B cell (primary cell): ENCODE results near the gene ZNF260. TPM values are rescaled to one million over a fixed set of nuclear protein-coding genes. Genes with fewer than 3 reads are reported as not detected.

Experiments used
- ATAC-seq: fragments of 200-7000 bp; cut with Tn5 transposase; one replicate; pipeline ENCODE4 v1.10.0; 2021; ENCODE audit warnings: low read depth, mild to moderate bottlenecking, moderate number of reproducible peaks, moderate library complexity
- CTCF ChIA-PET: fragments of 350-600 bp; sonication (Branson Sonifier 250); formaldehyde crosslinking; loops from one replicate; lab custom pipeline; 2021; ENCODE audit warnings: antibody characterized with exemption, inconsistent platforms; lab: Charles Lee
- POLR2A ChIA-PET: fragments of 350-600 bp; sonication (Branson Sonifier 250); formaldehyde crosslinking; loops from one replicate; lab custom pipeline; 2021; ENCODE audit warnings: antibody characterized with exemption; lab: Charles Lee
- DNase-seq: peaks from one replicate; pipeline ENCODE4 v3.0.0; 2013
- H2AFZ ChIP-seq: 2 replicates; pipeline ENCODE4 v1.6.1; 2012; ENCODE audit warnings: mild to moderate bottlenecking, low read depth, low read length; ENCODE audit not compliant: insufficient read depth, poor library complexity, severe bottlenecking
- H3K27ac ChIP-seq, 2 donors: 1 replicate in 1 of 2; 2 replicates in 1 of 2; pipeline ENCODE4 v1.5.1; 2012 to 2013; ENCODE audit warnings: low read length in 2 of 2, mild to moderate bottlenecking in 2 of 2, moderate library complexity in 1 of 2
- H3K27me3 ChIP-seq, 4 experiments: fragments of 200-600 bp in 1 of 4; sonication (generic) in 1 of 4; replicated peaks in 1 of 4; 1 replicate in 2 of 4; 2 replicates in 2 of 4; pipeline versions ENCODE4 v1.6.1 to v1.7.0; 2013 to 2016; ENCODE audit warnings: low read length in 3 of 4, mild to moderate bottlenecking in 2 of 4, mixed read lengths in 1 of 4, moderate library complexity in 1 of 4; ENCODE audit not compliant: insufficient read depth in 4 of 4, control insufficient read depth in 3 of 4; ENCODE audit errors: control extremely low read depth in 1 of 4
- H3K36me3 ChIP-seq, 2 experiments: replicated peaks in 1 of 2; 1 replicate in 1 of 2; 2 replicates in 1 of 2; pipeline versions ENCODE4 v1.6.1 to v1.7.1; 2013; ENCODE audit warnings: low read length in 1 of 2; ENCODE audit not compliant: insufficient read depth in 2 of 2, control insufficient read depth in 1 of 2; ENCODE audit errors: control extremely low read depth in 1 of 2, extremely low read depth in 1 of 2
- H3K4me1 ChIP-seq, 2 donors: fragments of 200-600 bp in 1 of 2; sonication (generic) in 1 of 2; 1 replicate in 1 of 2; 2 replicates in 1 of 2; pipeline versions ENCODE4 v1.5.1 to v1.6.1; 2013 to 2017; ENCODE audit warnings: low read length in 2 of 2; ENCODE audit not compliant: control insufficient read depth in 2 of 2, insufficient read depth in 2 of 2
- H3K4me2 ChIP-seq: replicated peaks from 2 replicates; pipeline ENCODE3; 2012; ENCODE audit warnings: mild to moderate bottlenecking, low read depth, low read length; ENCODE audit not compliant: poor library complexity, severe bottlenecking
- H3K4me3 ChIP-seq, 5 experiments: fragments of 200-600 bp in 1 of 5; sonication (generic) in 1 of 5; 1 replicate in 3 of 5; 2 replicates in 2 of 5; pipeline versions ENCODE4 v1.5.1 to v1.7.0; 2011 to 2016; ENCODE audit warnings: low read length in 4 of 5, mild to moderate bottlenecking in 4 of 5, low read depth in 2 of 5, control low read depth in 1 of 5, moderate library complexity in 1 of 5; ENCODE audit not compliant: insufficient read depth in 1 of 5; ENCODE audit errors: control extremely low read depth in 1 of 5, extremely low read depth in 1 of 5
- H3K79me2 ChIP-seq: fragments of 200-600 bp; sonication (generic); one replicate; pipeline ENCODE4 v1.6.0; 2016; ENCODE audit warnings: low read length; ENCODE audit not compliant: control insufficient read depth, insufficient read depth
- H3K9ac ChIP-seq: fragments of 200-600 bp; sonication (generic); 2 replicates; pipeline ENCODE4 v1.6.1; 2017; ENCODE audit warnings: mild to moderate bottlenecking, low read length, moderate library complexity
- H3K9me3 ChIP-seq, 3 donors: one replicate each; pipeline versions ENCODE4 v1.6.1 to v1.7.1; 2013; ENCODE audit warnings: low read length in 2 of 3; ENCODE audit not compliant: control insufficient read depth in 2 of 3, insufficient read depth in 1 of 3; ENCODE audit errors: control extremely low read depth in 1 of 3
- H4K20me1 ChIP-seq: 2 replicates; pipeline ENCODE4 v1.6.0; 2012; ENCODE audit warnings: mild to moderate bottlenecking, low read length; ENCODE audit not compliant: insufficient read depth, control insufficient read depth, poor library complexity, severe bottlenecking
- H3K27ac Mint-ChIP-seq: one replicate; pipeline ENCODE4 v1.8.0; 2021; ENCODE audit warnings: mixed read lengths
- H3K27me3 Mint-ChIP-seq: one replicate; pipeline ENCODE4 v1.8.0; 2021; ENCODE audit warnings: mixed read lengths
- H3K4me1 Mint-ChIP-seq: one replicate; pipeline ENCODE4 v1.8.0; 2021; ENCODE audit warnings: mixed read lengths
- H3K4me3 Mint-ChIP-seq: one replicate; pipeline ENCODE4 v1.8.0; 2021; ENCODE audit warnings: mixed read lengths
- H3K9me3 Mint-ChIP-seq: one replicate; pipeline ENCODE4 v1.8.0; 2022; ENCODE audit warnings: mixed read lengths; ENCODE audit not compliant: insufficient read depth
- EZH2 ChIP-seq: IDR thresholded peaks from 2 replicates; pipeline ENCODE4 v1.6.1; 2012; ENCODE audit warnings: borderline replicate concordance, low read depth, mild to moderate bottlenecking, moderate library complexity, low read length; ENCODE audit not compliant: insufficient read depth, poor library complexity, severe bottlenecking
- WGBS: methylation state at CpG from one replicate; pipeline ENCODE4 v1.1.5; 2013; ENCODE audit warnings: missing lambda C conversion rate; ENCODE audit not compliant: insufficient coverage; 5-methylcytosine and 5-hydroxymethylcytosine counted together
- intact Hi-C: fragments of 100-400 bp; cut with micrococcal nuclease; formaldehyde crosslinking; loops from one replicate; pipeline ENCODE4 v1.10.0; 2022
- polyA plus RNA-seq: library from polyadenylated mRNA; depleted of rRNA; stranded (reverse); fragments of >200 nt; gene quantifications from 2 replicates; pipeline ENCODE4 v1.2.3, GENCODE V29; 2012
- total RNA-seq, 2 donors: library from RNA; stranded (reverse); fragments of 120-200 nt in 1 of 2; gene quantifications; 1 replicate in 1 of 2; 2 replicates in 1 of 2; pipeline versions ENCODE4 v1.2.3 to v1.2.4, GENCODE V29; 2013 to 2022
- TF ChIP-seq, protein P1 (sequence below): fragments of 200-600 bp; IDR thresholded peaks from one replicate; pipeline ENCODE4 v1.8.0; 2022; ENCODE audit warnings: antibody characterized with exemption, mild to moderate bottlenecking

The ZNF260 gene
- total and polyA plus RNA-seq, 2 donors (not counting 1 experiment from before 2014, with no cell fraction given) = 3.0 to 20.4 TPM

DNA sequence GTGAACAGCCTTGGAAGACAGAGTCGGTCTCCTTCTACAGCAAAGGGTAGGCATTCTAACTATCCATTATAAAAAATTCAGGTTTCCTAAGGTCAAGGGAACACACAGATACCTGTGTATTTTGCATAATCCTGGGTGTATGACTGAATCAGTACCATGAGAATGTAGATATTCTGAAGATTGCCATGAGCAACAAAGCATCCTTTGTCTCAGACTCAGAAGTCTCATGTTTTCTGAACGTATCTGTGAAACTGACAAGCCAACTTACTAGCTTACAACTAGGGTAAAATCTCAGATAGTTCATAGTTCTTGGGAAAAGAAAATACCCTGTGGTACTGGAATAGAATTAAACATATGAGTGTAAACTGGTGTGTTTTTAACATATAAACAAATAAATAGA lies 45.2 kb downstream of the ZNF260 start:
- ATAC-seq = no peak
- peaks cover 0 to 18% (median 6%) of the 10 kb centered on the region in 3 donors for H3K9me3 ChIP-seq
- no peak overlapping the region for H3K27ac ChIP-seq
- ChIA-PET CTCF (interaction anchor here (0.8 kb wide), 1 partner anchor 9 kb away, joined by 3 read pairs; no protein-coding TSS in a partner anchor), POLR2A (no interaction called here)
- no peaks in the 10 kb centered on the region for H3K27me3 Mint-ChIP-seq
- no peaks in the 10 kb centered on the region for H3K27me3 ChIP-seq
- DNase-seq = no peak
- no CpG with 5 or more reads among the region's 2 CpGs for WGBS
- H3K9me3 Mint-ChIP-seq = peaks cover 2% of the 10 kb centered on the region
- no peak overlapping the region for H3K27ac Mint-ChIP-seq
- no peak overlapping the region for H3K4me3 Mint-ChIP-seq
- H3K4me1 Mint-ChIP-seq = peaks cover 21% of the 10 kb centered on the region
- H4K20me1 ChIP-seq = no peaks in the 10 kb centered on the region
- intact Hi-C loops = no loop called here
- no peak overlapping the region for H3K9ac ChIP-seq
- peaks cover 86% of the 10 kb centered on the region for H3K79me2 ChIP-seq
- H3K4me2 ChIP-seq = no peak overlapping the region
- TF ChIP-seq, protein P1, sequence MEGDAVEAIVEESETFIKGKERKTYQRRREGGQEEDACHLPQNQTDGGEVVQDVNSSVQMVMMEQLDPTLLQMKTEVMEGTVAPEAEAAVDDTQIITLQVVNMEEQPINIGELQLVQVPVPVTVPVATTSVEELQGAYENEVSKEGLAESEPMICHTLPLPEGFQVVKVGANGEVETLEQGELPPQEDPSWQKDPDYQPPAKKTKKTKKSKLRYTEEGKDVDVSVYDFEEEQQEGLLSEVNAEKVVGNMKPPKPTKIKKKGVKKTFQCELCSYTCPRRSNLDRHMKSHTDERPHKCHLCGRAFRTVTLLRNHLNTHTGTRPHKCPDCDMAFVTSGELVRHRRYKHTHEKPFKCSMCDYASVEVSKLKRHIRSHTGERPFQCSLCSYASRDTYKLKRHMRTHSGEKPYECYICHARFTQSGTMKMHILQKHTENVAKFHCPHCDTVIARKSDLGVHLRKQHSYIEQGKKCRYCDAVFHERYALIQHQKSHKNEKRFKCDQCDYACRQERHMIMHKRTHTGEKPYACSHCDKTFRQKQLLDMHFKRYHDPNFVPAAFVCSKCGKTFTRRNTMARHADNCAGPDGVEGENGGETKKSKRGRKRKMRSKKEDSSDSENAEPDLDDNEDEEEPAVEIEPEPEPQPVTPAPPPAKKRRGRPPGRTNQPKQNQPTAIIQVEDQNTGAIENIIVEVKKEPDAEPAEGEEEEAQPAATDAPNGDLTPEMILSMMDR = no peak
- TF ChIP-seq EZH2 = no peak
- no peak overlapping the region for H3K4me3 ChIP-seq
- no peak overlapping the region for H2AFZ ChIP-seq
- H3K36me3 ChIP-seq = peaks cover 0 to 4% of the 10 kb centered on the region in 2 experiments
- H3K4me1 ChIP-seq = peaks cover 7 to 8% of the 10 kb centered on the region in 2 donors

Other genes with a start within 250 kb of the ZNF260 start
- 22.4 and 22.7 TPM in 2 replicates for gene ZFP14, start 149.1 kb downstream of the ZNF260 start, total RNA-seq
- 5.1 and 5.2 TPM in 2 replicates for gene ZFP14, start 149.1 kb downstream of the ZNF260 start, polyA plus RNA-seq
- 14.4 and 14.6 TPM in 2 replicates for gene ZFP82, start 109.6 kb downstream of the ZNF260 start, total RNA-seq
- gene ZFP82, start 109.6 kb downstream of the ZNF260 start, polyA plus RNA-seq = 4.7 and 7.7 TPM in 2 replicates
- 26.0 and 26.6 TPM in 2 replicates for gene ZNF566, start 38.7 kb downstream of the ZNF260 start, total RNA-seq
- gene ZNF566, start 38.7 kb downstream of the ZNF260 start, polyA plus RNA-seq = 8.8 and 9.1 TPM in 2 replicates
- gene ZNF529, start 45.0 kb upstream of the ZNF260 start, total RNA-seq = 33.2 and 35.4 TPM in 2 replicates
- gene ZNF529, start 45.0 kb upstream of the ZNF260 start, polyA plus RNA-seq = 11.1 and 30.8 TPM in 2 replicates
- gene ZNF382, start 77.0 kb upstream of the ZNF260 start, total RNA-seq = 24.7 and 24.8 TPM in 2 replicates
- gene ZNF382, start 77.0 kb upstream of the ZNF260 start, polyA plus RNA-seq = 5.3 and 6.2 TPM in 2 replicates
- 22.3 and 25.6 TPM in 2 replicates for gene ZNF461, start 138.6 kb upstream of the ZNF260 start, total RNA-seq
- gene ZNF461, start 138.6 kb upstream of the ZNF260 start, polyA plus RNA-seq = 9.8 and 16.5 TPM in 2 replicates
- gene ZNF567, start 159.3 kb upstream of the ZNF260 start, total RNA-seq = 19.7 and 22.4 TPM in 2 replicates
- gene ZNF567, start 159.3 kb upstream of the ZNF260 start, polyA plus RNA-seq = 5.3 and 9.8 TPM in 2 replicates
- gene ZNF850, start 244.5 kb upstream of the ZNF260 start, total RNA-seq = 6.0 and 6.7 TPM in 2 replicates
- 1.7 and 2.0 TPM in 2 replicates for gene ZNF850, start 244.5 kb upstream of the ZNF260 start, polyA plus RNA-seq